Keratinocyte (primary cell): ENCODE data around the gene PDXDC1.
"Not testable (repeated sequence)": the region's sequence is repeated elsewhere in the genome, so short reads cannot be mapped to it uniquely, and the experiment has no call there.

ENCODE experiments used
- CTCF ChIP-seq, 3 experiments: IDR thresholded peaks in 1 of 3; conservative IDR thresholded peaks in 1 of 3; optimal IDR thresholded peaks in 1 of 3; 2 replicates in 2 of 3; 3 replicates in 1 of 3; pipeline versions ENCODE3 to v1.5.1; 2011; ENCODE audit warnings: low read length in 3 of 3, mild to moderate bottlenecking in 3 of 3, moderate library complexity in 2 of 3, control low read depth in 1 of 3, inconsistent platforms in 1 of 3; ENCODE audit not compliant: insufficient read depth in 2 of 3; ENCODE audit errors: extremely low read depth in 1 of 3
- EZH2 ChIP-seq: IDR thresholded peaks from one replicate; pipeline ENCODE4 v1.6.1; 2012; ENCODE audit warnings: inconsistent platforms, mild to moderate bottlenecking, low read length, moderate library complexity

DNA sequence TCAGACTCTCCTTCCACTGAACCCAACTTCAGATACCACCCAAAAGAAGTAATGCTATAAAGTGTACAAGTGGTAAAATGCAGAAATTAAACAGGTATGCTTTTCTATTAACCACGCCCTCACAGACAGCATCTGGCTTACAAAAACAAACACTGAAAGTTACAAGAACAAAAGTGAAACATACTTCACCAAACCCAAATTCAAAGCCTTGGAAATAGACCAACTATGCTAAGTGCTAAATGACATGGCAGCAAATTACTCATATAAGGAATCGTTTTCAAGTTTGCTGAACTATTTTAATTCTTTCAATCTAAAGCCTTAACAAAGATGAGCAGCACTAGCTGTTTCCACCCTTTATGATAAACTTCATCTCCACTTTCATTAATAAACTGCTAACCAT is 101.3 kb downstream of the PDXDC1 start:
- TF ChIP-seq CTCF (optimal IDR thresholded peaks at IDR 0.05 in 1 of 3, IDR thresholded peaks at IDR 0.05 in 1 of 3, conservative IDR thresholded peaks at IDR 0.05 in 1 of 3; ENCODE audit: extremely low read depth in 1 of 3, insufficient read depth in 2 of 3, low read length in 3 of 3); EZH2: not testable (repeated sequence)
